ENCODE measurements around the gene CAMK1D.
A peak's percentile ranks its signal among the peaks of the same experiment; 100 is the strongest.

Gene CAMK1D

DNA sequence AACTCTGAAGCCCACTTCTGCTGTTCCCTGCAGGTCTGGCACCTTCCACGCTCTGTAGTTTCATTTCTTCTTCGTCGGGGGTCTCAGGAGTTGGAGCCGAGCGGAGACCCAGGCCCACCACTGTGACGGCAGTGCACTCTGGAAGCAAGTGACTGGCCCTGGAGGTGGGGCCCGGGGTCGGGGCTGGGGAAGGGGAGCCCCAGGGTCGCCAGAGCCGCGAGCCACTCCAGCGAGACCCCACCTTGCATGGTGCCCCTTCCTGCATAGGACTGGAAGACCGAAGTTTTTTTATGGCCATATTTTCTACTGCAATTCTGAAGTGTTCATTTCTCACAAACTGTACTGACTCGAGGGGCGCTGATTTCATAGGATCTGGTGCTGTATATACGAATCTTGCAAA is 479.4 kb downstream of the CAMK1D start:
- no peak for DNase-seq (ENCODE audit: low read depth)

DNA sequence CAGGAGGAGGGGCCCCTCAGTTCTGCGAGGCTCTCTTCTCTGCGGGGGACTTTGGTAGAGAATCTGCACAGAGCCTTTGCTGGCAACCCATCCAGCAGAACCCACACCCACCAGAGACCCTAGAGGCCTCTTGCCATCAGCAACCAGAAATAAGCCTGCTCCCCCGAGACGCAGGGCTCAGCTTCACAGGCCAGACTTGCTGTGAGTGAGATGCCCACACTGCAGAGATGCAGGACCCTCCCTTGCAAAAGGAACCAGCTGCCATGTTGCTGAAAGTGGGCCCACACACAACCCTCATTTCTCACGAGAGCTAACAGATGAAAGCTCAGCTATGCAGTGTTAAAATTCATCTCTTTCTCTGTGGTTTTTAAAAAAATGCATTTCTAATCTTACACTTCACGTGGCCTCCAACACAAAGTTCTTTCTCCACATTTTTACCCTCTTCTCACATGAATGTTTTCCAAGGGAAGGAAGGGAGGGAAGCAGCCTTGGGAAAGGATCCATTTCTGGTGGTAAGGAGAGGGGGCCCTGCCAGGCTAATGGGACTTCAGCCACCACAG is 480.6 kb downstream of the CAMK1D start:
- DNase-seq (ENCODE audit: low read depth): no peak

DNA sequence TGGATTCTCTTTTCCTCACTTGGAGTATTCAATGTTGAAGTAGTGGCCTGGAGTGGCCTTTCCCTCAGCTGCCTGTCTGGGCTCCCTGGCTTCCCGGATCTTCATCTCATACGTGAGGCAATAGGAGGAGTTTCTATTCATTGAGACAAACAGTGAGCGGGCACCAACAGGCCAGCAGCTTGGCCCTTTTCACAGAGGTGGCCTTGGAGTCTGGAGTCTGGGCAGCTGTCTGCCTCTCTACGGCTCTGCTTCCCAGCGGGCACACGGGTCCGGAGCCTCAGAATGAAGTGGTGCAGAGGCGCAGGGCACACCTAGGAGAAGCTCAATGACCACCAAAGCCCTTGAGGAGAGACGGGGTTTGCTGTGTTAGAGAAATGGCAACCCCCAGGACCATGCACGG is 482.7 kb downstream of the CAMK1D start:
- no peak for DNase-seq (ENCODE audit: low read depth)

- no peak for DNase-seq (ENCODE audit: low read depth)
These were observed 484.1 kb downstream of the CAMK1D start for GRCh38 chr10:12833451-12833850.

- DNase-seq (ENCODE audit: low read depth): no peak
These were observed 484.8 kb downstream of the CAMK1D start for GRCh38 chr10:12834116-12834665.

- DNase-seq (ENCODE audit: low read depth): no peak
These were observed 485.4 kb downstream of the CAMK1D start for GRCh38 chr10:12834721-12835120.

GRCh38 chr10:12835709-12836108 is 486.4 kb downstream of the CAMK1D start:
- DNase-seq (ENCODE audit: low read depth): peak; percentile 5

GRCh38 chr10:12838366-12838765 is 489.0 kb downstream of the CAMK1D start:
- DNase-seq (ENCODE audit: low read depth): no peak

GRCh38 chr10:12838995-12839927 is 489.9 kb downstream of the CAMK1D start:
- DNase-seq (ENCODE audit: low read depth): no peak

GRCh38 chr10:12839941-12840611 is 490.7 kb downstream of the CAMK1D start:
- DNase-seq (ENCODE audit: low read depth): no peak

GRCh38 chr10:12841426-12841825 is 492.1 kb downstream of the CAMK1D start:
- DNase-seq (ENCODE audit: low read depth): no peak

- no peak for DNase-seq (ENCODE audit: low read depth)
These were observed 492.5 kb downstream of the CAMK1D start for GRCh38 chr10:12841826-12842225.

- no peak for DNase-seq (ENCODE audit: low read depth)
These were observed 493.0 kb downstream of the CAMK1D start for GRCh38 chr10:12842310-12842709.

- no peak for DNase-seq (ENCODE audit: low read depth)
These were observed 494.1 kb downstream of the CAMK1D start for GRCh38 chr10:12843296-12843945.

DNA sequence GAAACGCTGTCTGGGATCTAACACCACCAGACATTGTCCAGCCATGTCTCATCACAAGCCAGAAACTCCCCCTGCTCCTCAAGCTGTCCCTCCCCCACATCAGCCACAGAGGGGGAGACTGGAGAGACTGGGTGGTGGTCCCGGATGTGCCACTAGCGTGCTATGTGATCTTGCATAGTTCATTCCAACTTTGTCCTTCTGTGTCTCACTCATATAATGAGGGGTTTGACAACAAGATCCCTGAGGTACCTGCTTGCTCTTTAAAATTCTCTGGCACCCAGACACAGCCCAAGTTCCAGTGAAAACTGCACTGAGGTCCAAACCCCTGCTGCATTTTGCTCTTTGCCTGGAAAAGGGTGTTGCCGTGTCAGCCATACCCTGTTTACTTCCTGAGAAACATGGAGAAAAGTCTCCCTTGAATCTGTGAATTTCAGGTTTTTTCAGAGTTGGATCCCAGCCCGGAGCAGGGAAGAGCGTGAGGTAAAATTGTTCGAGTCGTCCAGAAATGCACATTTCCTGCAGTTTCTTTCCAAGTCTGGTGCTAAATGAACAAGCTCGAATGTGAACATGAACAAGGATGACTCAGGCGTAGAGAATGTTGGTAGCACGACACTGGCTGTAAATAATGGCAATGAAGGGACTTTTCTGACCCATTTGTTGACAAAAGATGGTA is 495.6 kb downstream of the CAMK1D start:
- DNase-seq (ENCODE audit: low read depth): peak; percentile 46

- DNase-seq (ENCODE audit: low read depth): no peak
These were observed 497.4 kb downstream of the CAMK1D start for GRCh38 chr10:12846718-12847117.

- DNase-seq (ENCODE audit: low read depth): no peak
These were observed 498.1 kb downstream of the CAMK1D start for GRCh38 chr10:12847361-12847975.

GRCh38 chr10:12848439-12849173 is 499.3 kb downstream of the CAMK1D start:
- DNase-seq (ENCODE audit: low read depth): no peak

DNA sequence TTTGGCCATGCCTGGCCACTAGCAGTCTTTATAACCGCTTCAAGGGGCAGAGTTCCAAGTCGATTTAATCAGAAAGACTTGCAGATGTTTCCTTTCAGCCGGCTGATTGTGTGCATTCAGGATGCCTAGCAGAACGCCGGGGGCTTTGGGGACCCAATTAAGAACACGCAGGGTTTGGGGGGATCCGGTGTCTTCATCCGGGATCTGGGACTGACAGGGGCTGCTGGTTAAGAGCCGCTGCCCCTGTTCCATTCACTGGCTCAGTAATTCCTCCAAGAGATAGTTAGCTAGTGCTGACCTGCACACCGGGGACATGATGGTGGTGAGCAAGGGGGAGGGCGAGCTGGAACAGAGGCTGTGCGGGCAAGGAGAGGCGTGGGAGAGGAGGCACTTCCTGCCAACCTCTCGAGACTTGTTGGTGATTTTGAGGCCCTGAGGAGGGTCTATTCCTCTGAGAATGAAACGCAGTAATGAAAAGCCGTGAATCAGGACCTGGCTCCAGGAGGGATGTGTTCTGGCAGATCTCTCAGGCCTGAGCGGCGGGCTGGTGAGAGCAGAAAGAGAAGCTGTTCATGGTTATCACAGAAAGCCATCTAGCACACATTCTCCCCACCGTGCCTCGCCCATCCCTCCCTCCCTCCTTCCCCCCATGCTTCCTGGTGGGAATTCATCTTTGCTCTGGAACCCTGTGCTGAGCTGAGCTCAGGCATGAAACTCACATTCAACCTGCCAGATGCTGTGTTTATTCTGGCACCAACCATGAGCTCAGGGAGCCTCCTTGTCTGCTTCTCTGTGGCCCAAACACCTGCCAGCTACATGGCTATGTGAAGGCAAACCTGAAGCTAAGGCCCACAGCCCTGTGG is 500.2 kb downstream of the CAMK1D start:
- no peak for DNase-seq (ENCODE audit: low read depth)

Measured in EH (cell line).